OCI-LY3 (cell line): Measurements from ENCODE around the gene CRTC1.

ENCODE experiments used
- CTCF ChIP-seq: fragments of 200-600, 300-600 bp; sonication (generic); IDR thresholded peaks from 2 replicates; pipeline ENCODE4 v1.5.1; 2014; ENCODE audit warnings: antibody characterized with exemption, low read length, low read depth
- EZH2phosphoT487 ChIP-seq: fragments of 200-600 bp; shearing (Covaris generic); IDR thresholded peaks from 2 replicates; pipeline ENCODE4 v1.6.1; 2018; ENCODE audit warnings: antibody characterized with exemption, mixed run types, low read depth

DNA sequence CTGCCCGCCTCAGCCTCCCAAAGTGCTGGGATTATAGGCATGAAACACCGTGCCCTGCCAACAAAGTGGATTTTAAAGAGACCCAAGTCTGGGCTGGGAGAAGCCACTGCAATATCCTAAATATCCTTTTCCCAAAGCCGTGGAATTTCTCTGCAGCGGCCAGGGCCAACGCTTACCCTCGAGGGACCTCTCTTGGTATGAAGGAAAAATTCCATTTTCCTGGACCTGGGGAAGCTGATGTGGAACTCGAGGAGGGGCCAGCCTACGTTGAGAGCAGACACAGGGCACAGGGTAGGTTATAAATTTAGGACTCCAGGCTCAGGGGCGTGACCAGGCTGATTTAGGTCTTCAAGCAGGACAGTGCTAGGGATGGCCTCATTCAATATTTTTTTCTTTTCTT, 130.6 kb downstream of the CRTC1 start:
- TF ChIP-seq CTCF = no peak
- no peak for TF ChIP-seq EZH2phosphoT487
